GM12872 (cell line): ENCODE results near the gene MS4A18.

ENCODE experiments used
- CTCF ChIP-seq: IDR thresholded peaks from 3 replicates; pipeline ENCODE4 v1.5.1; 2011; ENCODE audit warnings: low read depth, mild to moderate bottlenecking, low read length, moderate library complexity; ENCODE audit not compliant: insufficient read depth

Gene MS4A18

GRCh38 chr11:60718524-60719316, 5.8 kb upstream of the MS4A18 start:
- no peak for TF ChIP-seq CTCF

GRCh38 chr11:60719391-60719790, 5.1 kb upstream of the MS4A18 start:
- no peak for TF ChIP-seq CTCF

- TF ChIP-seq CTCF: no peak
These were observed 4.1 kb upstream of the MS4A18 start for GRCh38 chr11:60720460-60720859.

DNA sequence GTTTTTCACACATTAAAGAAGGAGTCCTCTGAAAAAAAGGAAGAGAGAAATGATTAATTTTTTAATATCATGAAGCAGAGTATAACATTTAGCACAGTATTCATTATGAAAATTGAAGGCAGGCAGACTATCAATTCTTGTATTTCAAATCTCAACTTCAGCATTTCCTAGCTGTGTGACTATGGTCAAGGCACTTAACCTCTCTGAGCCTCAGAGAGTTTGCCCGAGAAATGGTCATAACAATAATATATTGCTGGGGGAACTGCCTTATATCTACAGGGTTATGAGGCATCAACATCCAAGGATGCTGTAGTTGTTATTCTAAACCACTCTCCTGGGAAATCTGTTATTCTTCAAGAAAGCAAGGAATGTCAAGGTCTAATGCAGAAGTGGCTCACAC, 1.1 kb downstream of the MS4A18 start:
- TF ChIP-seq CTCF: no peak

DNA sequence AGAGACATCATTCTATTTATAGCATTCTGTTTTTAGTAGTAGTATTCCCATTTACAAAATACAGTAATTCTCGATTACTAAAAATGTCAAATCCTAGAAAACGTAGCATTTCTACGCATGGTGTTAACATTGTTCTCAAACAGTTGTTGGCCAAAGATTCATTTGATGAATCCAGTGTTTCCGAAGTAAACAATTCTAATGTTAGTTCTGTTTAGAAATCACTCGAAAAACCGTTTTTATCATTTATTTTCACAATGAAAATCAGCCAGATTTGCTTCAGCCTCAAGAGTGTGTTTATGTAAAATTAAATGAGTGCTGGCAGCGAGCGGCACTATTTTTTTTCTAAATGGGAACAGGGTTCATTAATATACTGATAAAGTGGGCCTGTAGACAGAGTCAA, 7.1 kb downstream of the MS4A18 start:
- TF ChIP-seq CTCF: no peak

DNA sequence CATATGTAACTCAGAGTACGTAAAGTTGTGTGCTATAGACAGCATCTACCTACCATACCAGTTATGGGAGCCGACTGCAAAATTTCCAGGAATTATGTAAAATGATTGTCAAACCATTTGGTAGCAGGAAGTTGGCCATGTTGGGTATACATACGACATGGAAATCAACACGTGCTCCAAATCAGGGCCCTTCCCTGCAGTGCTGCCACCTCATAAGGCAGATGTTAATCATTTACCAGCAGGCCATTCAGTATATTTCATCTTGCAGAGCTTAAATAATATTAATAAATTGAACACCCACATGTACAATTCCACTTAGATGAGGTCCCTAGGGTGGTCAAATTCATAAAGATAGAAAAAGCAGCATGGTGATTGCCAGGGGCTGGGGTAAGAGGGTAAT, 9.8 kb downstream of the MS4A18 start:
- TF ChIP-seq CTCF: no peak

DNA sequence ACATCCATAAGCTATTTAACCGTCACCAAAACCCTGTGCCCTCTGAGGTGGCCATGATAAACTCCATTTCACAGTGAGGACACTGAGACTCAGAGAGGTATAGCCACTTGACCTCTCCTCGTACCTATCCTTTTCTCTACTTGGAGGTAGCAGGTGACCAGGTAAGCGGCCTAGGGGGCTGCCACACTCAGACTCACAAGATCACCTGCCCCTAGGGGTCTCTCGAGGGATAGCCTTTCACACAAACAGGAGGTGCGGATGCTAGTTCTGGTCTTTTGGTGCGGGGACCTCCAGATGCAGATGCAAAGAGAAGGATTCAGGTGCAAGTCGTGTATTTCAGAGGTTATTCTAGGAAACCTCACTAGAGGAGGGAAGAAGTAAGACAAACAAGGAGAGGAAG, 14.6 kb downstream of the MS4A18 start:
- peak; percentile 29; the same call in 1 of the 3 replicates for TF ChIP-seq CTCF
